HL-60 (cell line): ENCODE data around the gene ALLC.

Experiments
- CTCF ChIP-seq: IDR thresholded peaks from one replicate; pipeline ENCODE4 v1.5.1; 2011; ENCODE audit warnings: low read length, control low read depth, inconsistent platforms; ENCODE audit not compliant: insufficient read depth
- GABPA ChIP-seq: IDR thresholded peaks from 2 replicates; pipeline ENCODE4 v1.6.1; 2012; ENCODE audit warnings: low read depth

- TF ChIP-seq CTCF (no peak), GABPA (no peak)
Measured at GRCh38 chr2:3651691-3652648, 6.0 kb upstream of the ALLC start.
